Right atrium auricular region (tissue), 2 donors: ENCODE measurements around the gene NDST1. TPM values are rescaled to one million over a fixed set of nuclear protein-coding genes. Genes with fewer than 3 reads are reported as not detected.
"Not testable (repeated sequence)": the region's sequence is repeated elsewhere in the genome, so short reads cannot be mapped to it uniquely, and the experiment has no call there.

Experiments used
- DNase-seq: peaks from one replicate; pipeline ENCODE4 v3.0.0-alpha.2; 2019; ENCODE audit warnings: low spot score
- H3K27ac ChIP-seq, 2 donors: fragments of 200-600 bp; sonication (generic); 1 replicate in 1 of 2; 2 replicates in 1 of 2; pipeline ENCODE4 v1.5.1; 2016 to 2019
- H3K27me3 ChIP-seq, 2 donors: fragments of 200-600 bp; sonication (generic); one replicate each; pipeline versions ENCODE4 v1.5.1 to v1.6.0; 2017 to 2019
- H3K36me3 ChIP-seq: fragments of 200-600 bp; sonication (generic); one replicate; pipeline ENCODE4 v1.5.1; 2016
- H3K4me1 ChIP-seq, 2 donors: fragments of 200-600 bp; sonication (generic); one replicate each; pipeline versions ENCODE4 v1.5.1 to v1.6.0; 2017 to 2019
- H3K4me3 ChIP-seq, 2 donors: fragments of 200-600 bp; sonication (generic); 1 replicate in 1 of 2; 2 replicates in 1 of 2; pipeline ENCODE4 v1.5.1; 2017 to 2019; ENCODE audit warnings: mild to moderate bottlenecking in 1 of 2, moderate library complexity in 1 of 2
- H3K9me3 ChIP-seq, 2 donors: fragments of 200-600 bp; sonication (generic); one replicate each; pipeline ENCODE4 v1.5.1; 2019
- CTCF ChIP-seq, 2 donors: fragments of 200-600 bp; sonication (generic); IDR thresholded peaks; one replicate each; pipeline ENCODE4 v1.5.1; 2019; ENCODE audit warnings: antibody characterized with exemption in 2 of 2
- total RNA-seq, 2 donors: library from RNA; depleted of rRNA; stranded (reverse); fragments of >200 nt; gene quantifications; one replicate each; pipeline ENCODE4 v1.1.0, GENCODE V29; 2016

The NDST1 gene
- total RNA-seq, 2 donors from 2014 or later, result 81.4 to 91.8 TPM

GRCh38 chr5:150465927-150466326 lies 42.0 kb upstream of the NDST1 start:
- Histone ChIP-seq H3K36me3 (no peaks in the 10 kb centered on the region), H3K4me3 (no peak overlapping the region), H3K27me3 (no peaks in the 10 kb centered on the region), H3K27ac (peak overlapping the region; percentile 37 to 48), H3K9me3 (no peaks in the 10 kb centered on the region), H3K4me1 (peaks cover 0 to 18% of the 10 kb centered on the region in 2 donors)
- no peak for TF ChIP-seq CTCF (IDR thresholded peaks at IDR 0.05)
- no peak for DNase-seq

GRCh38 chr5:150468206-150468605 lies 39.7 kb upstream of the NDST1 start:
- H3K27ac ChIP-seq, result no peak overlapping the region
- TF ChIP-seq CTCF (IDR thresholded peaks at IDR 0.05), result no peak
- no peak for DNase-seq
- H3K4me3 ChIP-seq, result no peak overlapping the region
- H3K27me3 ChIP-seq, result no peaks in the 10 kb centered on the region
- H3K36me3 ChIP-seq, result no peaks in the 10 kb centered on the region
- peaks cover 0 to 24% of the 10 kb centered on the region in 2 donors for H3K4me1 ChIP-seq
- no peaks in the 10 kb centered on the region for H3K9me3 ChIP-seq

GRCh38 chr5:150469718-150470469 lies 38.0 kb upstream of the NDST1 start:
- H3K4me3 ChIP-seq, result no peak overlapping the region
- H3K9me3 ChIP-seq, result no peaks in the 10 kb centered on the region
- H3K36me3 ChIP-seq, result no peaks in the 10 kb centered on the region
- H3K27me3 ChIP-seq, result no peaks in the 10 kb centered on the region
- DNase-seq, result no peak
- no peak for TF ChIP-seq CTCF (IDR thresholded peaks at IDR 0.05)
- H3K4me1 ChIP-seq, result peaks cover 0 to 17% of the 10 kb centered on the region in 2 donors
- H3K27ac ChIP-seq, result no peak overlapping the region

- Histone ChIP-seq H3K4me3 (no peak overlapping the region), H3K27ac (no peak overlapping the region), H3K4me1 (peaks cover 0 to 8% of the 10 kb centered on the region in 2 donors), H3K9me3 (no peaks in the 10 kb centered on the region), H3K27me3 (no peaks in the 10 kb centered on the region), H3K36me3 (no peaks in the 10 kb centered on the region)
- no peak for DNase-seq
- no peak for TF ChIP-seq CTCF (IDR thresholded peaks at IDR 0.05)
These were observed 34.1 kb upstream of the NDST1 start for GRCh38 chr5:150473673-150474358.

- DNase-seq, H3K27me3 ChIP-seq, H3K27ac ChIP-seq, H3K36me3 ChIP-seq, H3K9me3 ChIP-seq, H3K4me3 ChIP-seq, H3K4me1 ChIP-seq: not testable (repeated sequence)
These were observed 31.4 kb upstream of the NDST1 start for GRCh38 chr5:150476568-150476967.

GRCh38 chr5:150479416-150479815 lies 28.5 kb upstream of the NDST1 start:
- Histone ChIP-seq H3K4me1 (no peaks in the 10 kb centered on the region), H3K4me3 (no peak overlapping the region), H3K9me3 (no peaks in the 10 kb centered on the region), H3K27me3 (no peaks in the 10 kb centered on the region), H3K27ac (no peak overlapping the region), H3K36me3 (no peaks in the 10 kb centered on the region)
- TF ChIP-seq CTCF (IDR thresholded peaks at IDR 0.05), result no peak
- DNase-seq, result no peak
